H1 (cell line): ENCODE measurements around the gene MECR. TPM values are rescaled to one million over a fixed set of nuclear protein-coding genes. Genes with fewer than 3 reads are reported as not detected.
"Not testable (repeated sequence)": the region's sequence is repeated elsewhere in the genome, so short reads cannot be mapped to it uniquely, and the experiment has no call there.

ENCODE experiments used
- CTCF ChIA-PET: fragments of 300-600 bp; sonication (Branson Sonifier 250); formaldehyde crosslinking; loops from one replicate; lab custom pipeline; 2021; ENCODE audit not compliant: partially characterized antibody; lab: Charles Lee
- POLR2A ChIA-PET: fragments of 300-600 bp; sonication (Branson Sonifier 250); formaldehyde crosslinking; loops from one replicate; lab custom pipeline; 2021; ENCODE audit warnings: inconsistent platforms; ENCODE audit not compliant: partially characterized antibody; lab: Charles Lee
- DNase-seq, 2 experiments: peaks; one replicate each; pipeline versions ENCODE4 v3.0.0 to v3.0.0-alpha.2; 2010 to 2022; ENCODE audit warnings: low spot score in 2 of 2, low read depth in 1 of 2, mixed read lengths in 1 of 2
- FAIRE-seq: peaks from 2 replicates; lab custom pipeline; 2011; peaks lifted over from hg19 to GRCh38; lab: Jason Lieb, UNC
- H2AFZ ChIP-seq: 2 replicates; pipeline ENCODE4 v1.8.1; 2012; ENCODE audit warnings: low read length, inconsistent platforms
- H2AK5ac ChIP-seq: 2 replicates; pipeline ENCODE4 v1.6.1; 2013; ENCODE audit warnings: low read depth, low read length
- H2BK120ac ChIP-seq: replicated peaks from 2 replicates; pipeline ENCODE3; 2013; ENCODE audit warnings: low read depth, low read length, inconsistent platforms
- H2BK12ac ChIP-seq: 2 replicates; pipeline ENCODE4 v1.6.1; 2013; ENCODE audit warnings: low read depth, low read length
- H2BK15ac ChIP-seq: 2 replicates; pipeline ENCODE4 v1.6.1; 2013; ENCODE audit warnings: low read length
- H2BK20ac ChIP-seq: 2 replicates; pipeline ENCODE4 v1.6.1; 2013; ENCODE audit warnings: low read length
- H2BK5ac ChIP-seq: 2 replicates; pipeline ENCODE4 v1.6.1; 2013; ENCODE audit warnings: low read depth, low read length
- H3K14ac ChIP-seq: 2 replicates; pipeline ENCODE4 v1.6.1; 2013; ENCODE audit warnings: inconsistent platforms; ENCODE audit not compliant: insufficient read length
- H3K18ac ChIP-seq: 2 replicates; pipeline ENCODE4 v1.6.1; 2013; ENCODE audit warnings: low read length; ENCODE audit errors: extremely low read depth
- H3K23ac ChIP-seq: 2 replicates; pipeline ENCODE4 v1.6.1; 2013; ENCODE audit warnings: inconsistent platforms; ENCODE audit not compliant: insufficient read length
- H3K23me2 ChIP-seq: 2 replicates; pipeline ENCODE4 v1.6.1; 2013; ENCODE audit warnings: low read depth, low read length
- H3K27ac ChIP-seq: 2 replicates; pipeline ENCODE4 v1.6.1; 2011; ENCODE audit warnings: low read depth, low read length, inconsistent platforms
- H3K27me3 ChIP-seq, 4 experiments: replicated peaks in 1 of 4; 1 replicate in 1 of 4; 2 replicates in 3 of 4; pipeline versions ENCODE4 v1.6.1 to v1.8.1; 2011 to 2013; ENCODE audit warnings: low read length in 3 of 4, mild to moderate bottlenecking in 3 of 4, inconsistent platforms in 2 of 4, mixed read lengths in 2 of 4, moderate library complexity in 1 of 4; ENCODE audit not compliant: control insufficient read depth in 3 of 4, insufficient read depth in 3 of 4; ENCODE audit errors: extremely low read depth in 1 of 4
- H3K36me3 ChIP-seq, 4 experiments: 2 replicates each; pipeline versions ENCODE4 v1.6.1 to v1.8.1; 2011 to 2013; ENCODE audit warnings: mild to moderate bottlenecking in 4 of 4, low read length in 3 of 4, moderate library complexity in 2 of 4, control low read depth in 1 of 4, inconsistent platforms in 1 of 4; ENCODE audit not compliant: insufficient read depth in 4 of 4, control insufficient read depth in 2 of 4
- H3K4ac ChIP-seq: replicated peaks from 2 replicates; pipeline ENCODE3; 2013; ENCODE audit warnings: low read length, low read depth, mixed read lengths, inconsistent platforms; ENCODE audit not compliant: insufficient read length
- H3K4me1 ChIP-seq, 4 experiments: replicated peaks in 1 of 4; 1 replicate in 1 of 4; 2 replicates in 3 of 4; pipeline versions ENCODE4 v1.6.1 to v1.8.1; 2011 to 2013; ENCODE audit warnings: low read length in 3 of 4, inconsistent platforms in 2 of 4, mixed read lengths in 1 of 4; ENCODE audit not compliant: insufficient read depth in 4 of 4, control insufficient read depth in 3 of 4
- H3K4me2 ChIP-seq, 2 experiments: 2 replicates each; pipeline versions ENCODE4 v1.6.1 to v1.8.1; 2011 to 2013; ENCODE audit warnings: low read depth in 2 of 2, low read length in 2 of 2, control low read depth in 1 of 2, inconsistent platforms in 1 of 2, mild to moderate bottlenecking in 1 of 2; ENCODE audit not compliant: insufficient read depth in 1 of 2
- H3K4me3 ChIP-seq, 4 experiments: fragments of 200-600, 300-600 bp in 1 of 4; sonication (generic), shearing (Covaris generic), sonication (Bioruptor Twin) in 1 of 4; 2 replicates each; pipeline versions ENCODE4 v1.5.1 to v1.8.1; 2011 to 2016; ENCODE audit warnings: low read length in 4 of 4, low read depth in 3 of 4, control low read depth in 2 of 4, inconsistent platforms in 2 of 4, mild to moderate bottlenecking in 2 of 4, mixed read lengths in 1 of 4, moderate library complexity in 1 of 4; ENCODE audit not compliant: insufficient read depth in 2 of 4; ENCODE audit errors: extremely low read depth in 1 of 4
- H3K56ac ChIP-seq: replicated peaks from 2 replicates; pipeline ENCODE3; 2013; ENCODE audit warnings: low read depth, mild to moderate bottlenecking, mixed read lengths, low read length, inconsistent platforms; ENCODE audit not compliant: insufficient read length
- H3K79me1 ChIP-seq: 2 replicates; pipeline ENCODE4 v1.6.1; 2013; ENCODE audit warnings: low read depth, low read length, control low read depth
- H3K79me2 ChIP-seq, 2 experiments: 2 replicates each; pipeline versions ENCODE4 v1.6.1 to v1.8.1; 2012 to 2013; ENCODE audit warnings: low read length in 2 of 2, mild to moderate bottlenecking in 2 of 2, inconsistent platforms in 1 of 2; ENCODE audit not compliant: insufficient read depth in 2 of 2, control insufficient read depth in 1 of 2
- H3K9ac ChIP-seq, 4 experiments: replicated peaks in 1 of 4; 1 replicate in 1 of 4; 2 replicates in 3 of 4; pipeline versions ENCODE4 v1.6.1 to v1.8.1; 2011 to 2013; ENCODE audit warnings: low read depth in 3 of 4, low read length in 3 of 4, control low read depth in 2 of 4, mild to moderate bottlenecking in 2 of 4, moderate library complexity in 2 of 4, inconsistent platforms in 1 of 4; ENCODE audit errors: extremely low read depth in 1 of 4
- H3K9me3 ChIP-seq, 2 experiments: 2 replicates each; pipeline versions ENCODE4 v1.6.1 to v1.8.1; 2012 to 2013; ENCODE audit warnings: mild to moderate bottlenecking in 2 of 2, moderate library complexity in 2 of 2, control low read depth in 1 of 2, inconsistent platforms in 1 of 2, low read depth in 1 of 2, low read length in 1 of 2, mixed read lengths in 1 of 2; ENCODE audit not compliant: insufficient read depth in 2 of 2
- H4K20me1 ChIP-seq, 2 experiments: replicated peaks in 1 of 2; 2 replicates each; pipeline versions ENCODE3 to v1.8.1; 2011 to 2013; ENCODE audit warnings: inconsistent platforms in 2 of 2, low read length in 2 of 2, mild to moderate bottlenecking in 1 of 2; ENCODE audit not compliant: insufficient read depth in 2 of 2, control insufficient read depth in 1 of 2
- H4K5ac ChIP-seq: 2 replicates; pipeline ENCODE4 v1.6.1; 2013; ENCODE audit warnings: low read length, low read depth, mixed read lengths, inconsistent platforms; ENCODE audit not compliant: insufficient read length
- H4K8ac ChIP-seq: 2 replicates; pipeline ENCODE4 v1.8.0; 2013; ENCODE audit warnings: mild to moderate bottlenecking, moderate library complexity, low read length, inconsistent platforms; ENCODE audit not compliant: insufficient read depth; ENCODE audit errors: extremely low read depth
- H4K91ac ChIP-seq: replicated peaks from 2 replicates; pipeline ENCODE3; 2013; ENCODE audit warnings: low read length, mixed read lengths, inconsistent platforms; ENCODE audit not compliant: insufficient read length
- WGBS, 2 experiments: shearing (Covaris generic) in 1 of 2; methylation state at CpG; one replicate each; pipeline versions ENCODE4 v1.1.6 to v1.1.7; 2013 to 2015; ENCODE audit warnings: low lambda C conversion rate in 2 of 2, mixed read lengths in 2 of 2, inconsistent platforms in 1 of 2, low coverage in 1 of 2, missing lambda C conversion rate in 1 of 2; ENCODE audit not compliant: insufficient replicate concordance in 2 of 2, insufficient coverage in 1 of 2, insufficient read length in 1 of 2; ENCODE audit errors: extremely low coverage in 1 of 2, missing lambda C conversion rate in 1 of 2; 5-methylcytosine and 5-hydroxymethylcytosine counted together
- polyA plus RNA-seq, 7 experiments: library from polyadenylated mRNA; depleted of rRNA in 3 of 7; stranded (reverse) in 5 of 7; unstranded in 2 of 7; fragments of >200 nt in 5 of 7; fragments of 200-250 nt in 2 of 7; gene quantifications; 1 replicate in 5 of 7; 2 replicates in 1 of 7; 4 replicates in 1 of 7; pipeline versions ENCODE4 v1.2.1 to v1.2.3, GENCODE V29; 2011 to 2013; ENCODE audit warnings: missing spikeins in 2 of 7, mixed read lengths in 2 of 7
- total RNA-seq: library from RNA; stranded (reverse); fragmentation: NEBNext Ultra II Directional; extraction: Animal tissue kit (Norgen Biotek cat#: 25700); gene quantifications from 2 replicates; pipeline ENCODE4 v1.2.1, GENCODE V29; 2021

MECR gene
- total and polyA plus RNA-seq, 2 of the 8 experiments (the other 6 are each of a cell fraction or from before 2014, with no cell fraction given), result 24.2 to 24.4 TPM

- not testable (repeated sequence) for H2AK5ac ChIP-seq, H2AFZ ChIP-seq, H3K4me1 ChIP-seq, DNase-seq, H3K9me3 ChIP-seq, H2BK15ac ChIP-seq, FAIRE-seq, H3K23me2 ChIP-seq, H3K4ac ChIP-seq, H4K8ac ChIP-seq, H4K5ac ChIP-seq, H3K4me3 ChIP-seq, H3K18ac ChIP-seq, H3K56ac ChIP-seq, H3K23ac ChIP-seq, H3K14ac ChIP-seq, H2BK120ac ChIP-seq, H4K20me1 ChIP-seq, H2BK12ac ChIP-seq, H3K4me2 ChIP-seq, H3K27me3 ChIP-seq, H3K27ac ChIP-seq, H2BK20ac ChIP-seq, H3K79me1 ChIP-seq, H3K9ac ChIP-seq, H3K79me2 ChIP-seq, H4K91ac ChIP-seq, H2BK5ac ChIP-seq
- 93% methylated on average over 9 of the region's 9 CpGs; no CpG with 5 or more reads in 1 of the 2 experiments for WGBS, 2 experiments
- ChIA-PET CTCF (interaction anchor here (0.9 to 2.4 kb wide), 4 partner anchors 17 to 52 kb away, joined by 3 to 9 read pairs (median 6); no protein-coding TSS in a partner anchor), POLR2A (interaction anchor here (0.5 to 1.6 kb wide), 3 partner anchors 9 to 31 kb away, joined by 3 to 5 read pairs (median 3); partner anchors contain the start of gene SRSF4)
- H3K36me3 ChIP-seq, result peaks cover 30 to 95% (median 76%) of the 10 kb centered on the region in 4 experiments
Observed at GRCh38 chr1:29150346-29150745, 80.4 kb downstream of the MECR start.
